MM.1S (cell line): ENCODE data around the gene SMOC2.

ENCODE experiments used
- DNase-seq: peaks from one replicate; pipeline ENCODE4 v3.0.0-alpha.2; 2015
- H2AFZ ChIP-seq: fragments of 300-600 bp; sonication (generic); 2 replicates; pipeline ENCODE4 v1.6.0; 2016; ENCODE audit warnings: antibody characterized with exemption, low read length
- H3F3A ChIP-seq: fragments of 300-600 bp; sonication (generic); 2 replicates; pipeline ENCODE4 v1.6.1; 2016; ENCODE audit warnings: mild to moderate bottlenecking, antibody characterized with exemption, low read length, moderate library complexity, mixed read lengths; ENCODE audit not compliant: insufficient read depth
- H3K27ac ChIP-seq: fragments of 300-600 bp; sonication (generic); 2 replicates; pipeline ENCODE4 v1.5.1; 2016; ENCODE audit warnings: mild to moderate bottlenecking, low read length
- H3K27me3 ChIP-seq: fragments of 300-600 bp; sonication (generic); replicated peaks from 2 replicates; pipeline ENCODE4 v1.6.0; 2016; ENCODE audit warnings: low read length; ENCODE audit not compliant: insufficient read depth
- H3K36me3 ChIP-seq: fragments of 300-600 bp; sonication (generic); replicated peaks from 2 replicates; pipeline ENCODE4 v1.6.1; 2016; ENCODE audit warnings: mild to moderate bottlenecking, low read length, mixed read lengths; ENCODE audit not compliant: insufficient read depth
- H3K4me1 ChIP-seq: fragments of 300-600 bp; sonication (generic); 2 replicates; pipeline ENCODE4 v1.6.1; 2016; ENCODE audit warnings: low read length, mixed read lengths
- H3K4me2 ChIP-seq: fragments of 300-600 bp; sonication (generic); 2 replicates; pipeline ENCODE4 v1.6.0; 2016; ENCODE audit warnings: low read depth, low read length
- H3K4me3 ChIP-seq: fragments of 300-600 bp; sonication (generic); 2 replicates; pipeline ENCODE4 v1.5.1; 2016; ENCODE audit warnings: low read length, mixed read lengths
- H3K79me2 ChIP-seq: fragments of 300-600 bp; sonication (generic); 2 replicates; pipeline ENCODE4 v1.6.1; 2016; ENCODE audit warnings: mixed run types, low read length, mixed read lengths
- H3K9ac ChIP-seq: fragments of 300-600 bp; sonication (generic); 2 replicates; pipeline ENCODE4 v1.6.1; 2016; ENCODE audit warnings: low read length, mixed read lengths
- H3K9me2 ChIP-seq: fragments of 300-600 bp; sonication (generic); replicated peaks from 2 replicates; pipeline ENCODE4 v1.6.1; 2016; ENCODE audit warnings: mild to moderate bottlenecking, low read length, mixed read lengths; ENCODE audit not compliant: insufficient read depth
- H3K9me3 ChIP-seq: fragments of 300-600 bp; sonication (generic); replicated peaks from 2 replicates; pipeline ENCODE4 v1.6.1; 2016; ENCODE audit warnings: mild to moderate bottlenecking, low read length, mixed read lengths; ENCODE audit not compliant: insufficient read depth
- H4K20me1 ChIP-seq: fragments of 300-600 bp; sonication (generic); 2 replicates; pipeline ENCODE4 v1.6.1; 2016; ENCODE audit warnings: mild to moderate bottlenecking, low read length, moderate library complexity, mixed read lengths; ENCODE audit not compliant: insufficient read depth
- CTCF ChIP-seq: fragments of 300-600 bp; sonication (generic); IDR thresholded peaks from 2 replicates; pipeline ENCODE4 v1.5.1; 2016; ENCODE audit warnings: antibody characterized with exemption, low read length, mixed read lengths
- EZH2 ChIP-seq: fragments of 300-600 bp; sonication (generic); optimal IDR thresholded peaks from 2 replicates; pipeline ENCODE3; 2017; ENCODE audit warnings: low read depth, mild to moderate bottlenecking, antibody characterized with exemption, low read length, mixed read lengths
- EZH2phosphoT487 ChIP-seq: fragments of 300-600 bp; sonication (generic); IDR thresholded peaks from 2 replicates; pipeline ENCODE4 v1.6.1; 2018; ENCODE audit warnings: antibody characterized with exemption, low read length

The SMOC2 gene

GRCh38 chr6:168451805-168452517, 11.0 kb downstream of the SMOC2 start:
- Histone ChIP-seq H3K9me2 (no peaks in the 10 kb centered on the region), H3K27ac (no peak overlapping the region), H3K9ac (no peak overlapping the region), H3K4me3 (no peak overlapping the region), H3K4me1 (peaks cover 2% of the 10 kb centered on the region; the same call in 1 of the 2 replicates), H3K36me3 (no peaks in the 10 kb centered on the region), H3K79me2 (no peaks in the 10 kb centered on the region), H4K20me1 (no peaks in the 10 kb centered on the region), H3F3A (no peaks in the 10 kb centered on the region), H3K4me2 (no peak overlapping the region), H3K27me3 (no peaks in the 10 kb centered on the region), H3K9me3 (no peaks in the 10 kb centered on the region), H2AFZ (no peak overlapping the region)
- TF ChIP-seq EZH2 (no peak), CTCF (no peak), EZH2phosphoT487 (no peak)
- DNase-seq = no peak

- no peak overlapping the region for H3K4me2 ChIP-seq
- no peaks in the 10 kb centered on the region for H3F3A ChIP-seq
- H3K9me2 ChIP-seq = no peaks in the 10 kb centered on the region
- H3K4me1 ChIP-seq = no peaks in the 10 kb centered on the region
- no peak overlapping the region for H3K4me3 ChIP-seq
- H2AFZ ChIP-seq = no peak overlapping the region
- TF ChIP-seq CTCF (no peak), EZH2 (no peak), EZH2phosphoT487 (no peak)
- no peak for DNase-seq
- no peaks in the 10 kb centered on the region for H3K27me3 ChIP-seq
- H3K9ac ChIP-seq = no peak overlapping the region
- no peaks in the 10 kb centered on the region for H3K9me3 ChIP-seq
- H4K20me1 ChIP-seq = no peaks in the 10 kb centered on the region
- H3K36me3 ChIP-seq = no peaks in the 10 kb centered on the region
- no peak overlapping the region for H3K27ac ChIP-seq
- no peaks in the 10 kb centered on the region for H3K79me2 ChIP-seq
Measured at GRCh38 chr6:168452685-168453377, 11.8 kb downstream of the SMOC2 start.

- H3K4me3 ChIP-seq = no peak overlapping the region
- H2AFZ ChIP-seq = no peak overlapping the region
- no peak overlapping the region for H3K4me2 ChIP-seq
- H3K9ac ChIP-seq = no peak overlapping the region
- H3K27me3 ChIP-seq = no peaks in the 10 kb centered on the region
- no peak for DNase-seq
- H3K9me3 ChIP-seq = no peaks in the 10 kb centered on the region
- H3K79me2 ChIP-seq = no peaks in the 10 kb centered on the region
- no peak overlapping the region for H3K27ac ChIP-seq
- H4K20me1 ChIP-seq = no peaks in the 10 kb centered on the region
- H3F3A ChIP-seq = no peaks in the 10 kb centered on the region
- H3K36me3 ChIP-seq = no peaks in the 10 kb centered on the region
- no peak for TF ChIP-seq EZH2phosphoT487
- no peak for TF ChIP-seq CTCF
- TF ChIP-seq EZH2 = no peak
- H3K9me2 ChIP-seq = no peaks in the 10 kb centered on the region
- H3K4me1 ChIP-seq = no peaks in the 10 kb centered on the region
Measured at GRCh38 chr6:168455847-168456530, 15.0 kb downstream of the SMOC2 start.
